ENCODE data around the gene DCAF10. TPM values are rescaled to one million over a fixed set of nuclear protein-coding genes. Genes with fewer than 3 reads are reported as not detected.

DCAF10 gene
- total RNA-seq, 1 experiment from 2014 or later: 5.7 TPM

DNA sequence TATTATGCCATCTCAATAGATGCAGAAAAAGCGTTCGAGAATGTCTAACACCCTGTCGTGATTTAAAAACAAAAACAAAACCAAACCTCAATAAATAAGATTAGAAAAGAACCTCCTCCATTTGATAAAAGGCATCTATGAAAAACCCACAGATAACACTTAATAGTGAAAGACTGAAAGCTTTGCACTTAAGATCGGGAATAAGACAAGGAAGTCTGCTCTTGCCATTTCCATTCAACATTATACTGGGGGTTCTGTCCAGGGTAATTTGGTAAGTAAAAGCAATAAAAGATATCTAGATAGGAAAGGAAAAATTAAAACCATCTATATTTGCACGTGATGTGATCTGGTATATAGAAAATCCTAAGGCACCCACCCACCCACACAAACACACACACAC, 8.5 kb upstream of the DCAF10 start:
- Mint-ChIP-seq H3K36me3 (ENCODE audit: insufficient read depth, unreplicated experiment) (no peaks in the 10 kb centered on the region), H3K27me3 (ENCODE audit: unreplicated experiment) (no peaks in the 10 kb centered on the region), H3K4me3 (ENCODE audit: low read depth, unreplicated experiment) (no peak overlapping the region), H3K27ac (ENCODE audit: unreplicated experiment) (no peak overlapping the region), H3K9me3 (ENCODE audit: low read depth, unreplicated experiment) (no peaks in the 10 kb centered on the region), H3K4me1 (ENCODE audit: low read depth, unreplicated experiment) (no peaks in the 10 kb centered on the region)
- DNase-seq: no peak
- TF ChIP-seq, protein P1, sequence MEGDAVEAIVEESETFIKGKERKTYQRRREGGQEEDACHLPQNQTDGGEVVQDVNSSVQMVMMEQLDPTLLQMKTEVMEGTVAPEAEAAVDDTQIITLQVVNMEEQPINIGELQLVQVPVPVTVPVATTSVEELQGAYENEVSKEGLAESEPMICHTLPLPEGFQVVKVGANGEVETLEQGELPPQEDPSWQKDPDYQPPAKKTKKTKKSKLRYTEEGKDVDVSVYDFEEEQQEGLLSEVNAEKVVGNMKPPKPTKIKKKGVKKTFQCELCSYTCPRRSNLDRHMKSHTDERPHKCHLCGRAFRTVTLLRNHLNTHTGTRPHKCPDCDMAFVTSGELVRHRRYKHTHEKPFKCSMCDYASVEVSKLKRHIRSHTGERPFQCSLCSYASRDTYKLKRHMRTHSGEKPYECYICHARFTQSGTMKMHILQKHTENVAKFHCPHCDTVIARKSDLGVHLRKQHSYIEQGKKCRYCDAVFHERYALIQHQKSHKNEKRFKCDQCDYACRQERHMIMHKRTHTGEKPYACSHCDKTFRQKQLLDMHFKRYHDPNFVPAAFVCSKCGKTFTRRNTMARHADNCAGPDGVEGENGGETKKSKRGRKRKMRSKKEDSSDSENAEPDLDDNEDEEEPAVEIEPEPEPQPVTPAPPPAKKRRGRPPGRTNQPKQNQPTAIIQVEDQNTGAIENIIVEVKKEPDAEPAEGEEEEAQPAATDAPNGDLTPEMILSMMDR (IDR thresholded peaks at IDR 0.05; ENCODE audit: unreplicated experiment): no peak
- intact Hi-C loops (cut with micrococcal nuclease; ENCODE audit: unreplicated experiment): no loop called here
- CTCF ChIA-PET: no interaction called here
- no TSS peak for BruUV-seq (replicated peaks)

DNA sequence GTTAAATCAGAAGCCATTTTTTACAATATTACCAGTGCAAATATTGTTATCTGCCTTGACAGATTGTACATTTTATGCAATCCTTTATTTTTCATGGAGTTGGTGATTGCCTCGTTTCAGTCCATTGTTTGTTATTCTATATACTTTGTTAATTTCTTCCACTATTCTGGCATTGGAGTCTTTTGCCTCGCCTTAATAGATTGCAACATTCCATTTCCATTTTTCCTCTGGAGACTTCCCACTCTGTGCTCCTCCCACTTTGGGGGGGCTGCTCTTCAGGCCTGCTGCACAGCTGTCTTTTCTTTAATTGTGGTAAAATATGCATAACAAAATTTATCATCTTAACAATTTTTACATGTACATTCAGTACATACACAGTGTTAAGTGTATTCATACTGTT, 4.4 kb upstream of the DCAF10 start:
- no peaks in the 10 kb centered on the region for H3K4me1 Mint-ChIP-seq (ENCODE audit: low read depth, unreplicated experiment)
- BruUV-seq (replicated peaks): no TSS peak
- no peak overlapping the region for H3K27ac Mint-ChIP-seq (ENCODE audit: unreplicated experiment)
- no peak overlapping the region for H3K4me3 Mint-ChIP-seq (ENCODE audit: low read depth, unreplicated experiment)
- intact Hi-C loops (cut with micrococcal nuclease; ENCODE audit: unreplicated experiment): no loop called here
- no peaks in the 10 kb centered on the region for H3K9me3 Mint-ChIP-seq (ENCODE audit: low read depth, unreplicated experiment)
- no peaks in the 10 kb centered on the region for H3K27me3 Mint-ChIP-seq (ENCODE audit: unreplicated experiment)
- TF ChIP-seq, protein P1 (IDR thresholded peaks at IDR 0.05; ENCODE audit: unreplicated experiment): no peak
- CTCF ChIA-PET: no interaction called here
- peaks cover 7% of the 10 kb centered on the region for H3K36me3 Mint-ChIP-seq (ENCODE audit: insufficient read depth, unreplicated experiment)
- DNase-seq: no peak

DNA sequence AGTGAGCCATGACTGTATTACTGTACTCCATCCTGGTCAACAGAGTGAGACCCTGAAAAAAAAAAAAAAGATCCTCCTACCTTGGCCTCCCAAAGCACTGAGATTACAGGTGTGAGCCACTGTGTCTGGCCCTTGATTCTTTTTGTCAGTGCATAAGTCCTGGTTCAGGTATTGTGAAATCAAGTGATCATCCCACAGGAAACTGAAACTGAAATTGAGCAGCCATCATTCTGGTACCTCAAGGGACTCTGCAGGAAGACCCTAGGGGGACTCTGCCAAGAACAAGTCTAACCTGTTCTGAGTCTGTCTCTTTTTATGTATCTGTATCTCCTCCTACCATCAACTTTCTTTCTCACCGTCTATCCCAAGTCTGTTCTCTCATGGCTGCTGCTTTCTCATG, 1.9 kb upstream of the DCAF10 start:
- TF ChIP-seq, protein P1 (IDR thresholded peaks at IDR 0.05; ENCODE audit: unreplicated experiment): no peak
- no peak for DNase-seq
- no peak overlapping the region for H3K4me3 Mint-ChIP-seq (ENCODE audit: low read depth, unreplicated experiment)
- intact Hi-C loops (cut with micrococcal nuclease; ENCODE audit: unreplicated experiment): no loop called here
- CTCF ChIA-PET: no interaction called here
- BruUV-seq (replicated peaks): no TSS peak
- H3K4me1 Mint-ChIP-seq (ENCODE audit: low read depth, unreplicated experiment): peaks cover 7% of the 10 kb centered on the region
- H3K9me3 Mint-ChIP-seq (ENCODE audit: low read depth, unreplicated experiment): no peaks in the 10 kb centered on the region
- H3K36me3 Mint-ChIP-seq (ENCODE audit: insufficient read depth, unreplicated experiment): peaks cover 7% of the 10 kb centered on the region
- H3K27ac Mint-ChIP-seq (ENCODE audit: unreplicated experiment): peak overlapping the region; percentile 16
- no peaks in the 10 kb centered on the region for H3K27me3 Mint-ChIP-seq (ENCODE audit: unreplicated experiment)

DNA sequence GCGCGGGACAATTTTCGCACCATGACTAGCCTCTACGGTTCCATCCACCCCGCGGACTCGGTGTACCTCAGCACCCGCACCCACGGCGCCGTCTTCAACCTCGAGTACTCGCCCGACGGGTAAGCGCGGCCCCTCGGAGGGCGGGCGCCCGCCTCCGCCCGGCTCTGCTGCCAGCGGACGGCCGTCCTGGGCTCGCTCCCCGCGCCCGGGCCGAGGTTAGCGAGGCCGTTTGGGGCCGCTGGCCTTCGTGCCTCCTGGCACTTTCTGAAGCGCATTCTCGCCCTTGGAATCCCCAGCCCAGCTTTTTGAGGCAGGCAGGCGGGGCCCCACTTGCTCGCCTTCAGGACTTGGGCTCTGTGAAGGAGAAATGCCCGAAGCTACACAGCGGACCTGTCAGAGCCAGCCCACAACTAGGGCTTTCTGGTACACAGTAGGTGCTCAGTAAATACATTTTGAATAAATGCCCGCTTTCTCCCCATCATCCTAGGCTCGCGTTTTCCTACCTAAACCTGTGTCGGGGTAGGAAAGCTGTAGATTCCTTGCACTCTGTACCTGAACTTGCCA, 772 bp downstream of the DCAF10 start:
- peaks cover 7% of the 10 kb centered on the region for H3K4me1 Mint-ChIP-seq (ENCODE audit: low read depth, unreplicated experiment)
- no peaks in the 10 kb centered on the region for H3K27me3 Mint-ChIP-seq (ENCODE audit: unreplicated experiment)
- peak overlapping the region; percentile 69 for H3K4me3 Mint-ChIP-seq (ENCODE audit: low read depth, unreplicated experiment)
- no peak for DNase-seq
- TF ChIP-seq, protein P1 (IDR thresholded peaks at IDR 0.05; ENCODE audit: unreplicated experiment): no peak
- peaks cover 7% of the 10 kb centered on the region for H3K36me3 Mint-ChIP-seq (ENCODE audit: insufficient read depth, unreplicated experiment)
- intact Hi-C loops (cut with micrococcal nuclease; ENCODE audit: unreplicated experiment): no loop called here
- no TSS peak for BruUV-seq (replicated peaks)
- no peaks in the 10 kb centered on the region for H3K9me3 Mint-ChIP-seq (ENCODE audit: low read depth, unreplicated experiment)
- H3K27ac Mint-ChIP-seq (ENCODE audit: unreplicated experiment): no peak overlapping the region
- CTCF ChIA-PET: no interaction called here
